ENCODE data around the gene CLDN18. TPM values are rescaled to one million over a fixed set of nuclear protein-coding genes. Genes with fewer than 3 reads are reported as not detected.

CLDN18 gene
- total RNA-seq, 2 experiments from 2014 or later, result not detected

Other genes starting within 250 kb of the CLDN18 start
- gene SOX14, start 245.8 kb upstream of the CLDN18 start, total RNA-seq (2014; rRNA removed; shearing (Covaris generic)), result not detected in 2 replicates
- gene SOX14, start 245.8 kb upstream of the CLDN18 start, total RNA-seq (2022), result not detected in 2 replicates
- not detected in 2 replicates for gene DZIP1L, start 105.4 kb downstream of the CLDN18 start, total RNA-seq (2014; rRNA removed; shearing (Covaris generic))
- gene DZIP1L, start 105.4 kb downstream of the CLDN18 start, total RNA-seq (2022), result not detected in 2 replicates
- not detected in 2 replicates for gene A4GNT, start 122.2 kb downstream of the CLDN18 start, total RNA-seq (2014; rRNA removed; shearing (Covaris generic))
- gene A4GNT, start 122.2 kb downstream of the CLDN18 start, total RNA-seq (2022), result not detected in 2 replicates
- 13.6 and 21.4 TPM in 2 replicates for gene DBR1, start 164.8 kb downstream of the CLDN18 start, total RNA-seq (2014; rRNA removed; shearing (Covaris generic))
- 16.4 and 22.7 TPM in 2 replicates for gene DBR1, start 164.8 kb downstream of the CLDN18 start, total RNA-seq (2022)
- 34.1 and 48.8 TPM in 2 replicates for gene ARMC8, start 177.1 kb downstream of the CLDN18 start, total RNA-seq (2014; rRNA removed; shearing (Covaris generic))
- 57.1 and 61.8 TPM in 2 replicates for gene ARMC8, start 177.1 kb downstream of the CLDN18 start, total RNA-seq (2022)

Measured in OCI-LY7 (cell line).